ENCODE measurements around the gene KRTAP5-2.

The KRTAP5-2 gene

GRCh38 chr11:1557051-1557884, 40.8 kb downstream of the KRTAP5-2 start:
- Histone ChIP-seq H3K9ac (ENCODE audit: insufficient read length) (no peak overlapping the region), H3K27ac (no peak overlapping the region)
- TF ChIP-seq POLR2AphosphoS5 (IDR thresholded peaks at IDR 0.05; ENCODE audit: borderline replicate concordance, low read depth, low read length): no peak
- TF ChIP-seq EZH2 (IDR thresholded peaks at IDR 0.05): no peak
- TF ChIP-seq FOXP2 (optimal IDR thresholded peaks at IDR 0.05; ENCODE audit: control extremely low read depth, extremely low read length, insufficient read depth): no peak

DNA sequence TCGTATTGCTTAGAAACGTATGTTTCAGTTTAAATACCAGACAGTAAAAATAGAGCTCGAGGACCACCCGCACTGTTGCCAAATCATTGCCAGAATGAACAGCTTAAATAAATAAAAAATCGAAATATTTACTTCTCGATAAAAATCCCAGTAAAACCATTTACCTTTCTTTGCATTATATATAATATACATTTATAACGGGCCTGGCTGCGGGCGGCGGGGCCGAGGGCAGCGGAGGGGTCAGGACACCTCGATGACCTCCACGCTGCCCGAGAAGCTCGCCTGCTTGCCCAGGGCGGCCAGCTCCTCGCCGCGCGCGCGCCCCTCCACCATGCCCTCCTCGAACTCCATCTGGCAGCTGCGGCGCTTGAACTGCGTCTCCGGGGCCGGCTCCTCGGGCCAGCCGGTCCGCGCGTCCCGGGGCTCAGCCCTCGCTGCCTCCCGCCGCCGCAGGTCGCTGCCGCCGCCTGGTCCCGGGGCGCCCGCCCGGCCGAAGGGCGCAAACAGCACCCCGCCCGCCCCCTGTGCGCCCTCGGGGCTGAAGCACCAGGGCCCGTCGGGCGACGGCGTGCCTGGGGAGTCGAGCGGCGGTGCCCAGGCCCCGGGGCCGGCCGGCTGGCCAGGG, 41.7 kb downstream of the KRTAP5-2 start:
- no peak overlapping the region for H3K4me3 ChIP-seq
- H3K9me3 ChIP-seq (ENCODE audit: low read depth, low read length): no peaks in the 10 kb centered on the region
- no peak for TF ChIP-seq FOXP2 (optimal IDR thresholded peaks at IDR 0.05; ENCODE audit: control extremely low read depth, extremely low read length, insufficient read depth)
- TF ChIP-seq EZH2 (IDR thresholded peaks at IDR 0.05): no peak
- no peak for TF ChIP-seq POLR2AphosphoS5 (IDR thresholded peaks at IDR 0.05; ENCODE audit: borderline replicate concordance, low read depth, low read length)
- H3K9ac ChIP-seq (ENCODE audit: insufficient read length): no peak overlapping the region
- no peak overlapping the region for H3K27ac ChIP-seq
- H3K36me3 ChIP-seq (ENCODE audit: insufficient read depth, low read length): no peaks in the 10 kb centered on the region
- DNase-seq (ENCODE audit: low read depth, low spot score): no peak

More at GRCh38 chr11:1557051-1557884, 40.8 kb downstream of the KRTAP5-2 start:
- H3K9me3 ChIP-seq (ENCODE audit: low read depth, low read length): no peaks in the 10 kb centered on the region
- no peak for DNase-seq (ENCODE audit: low read depth, low spot score)
- H3K36me3 ChIP-seq (ENCODE audit: insufficient read depth, low read length): no peaks in the 10 kb centered on the region
- no peak overlapping the region for H3K4me3 ChIP-seq

DNA sequence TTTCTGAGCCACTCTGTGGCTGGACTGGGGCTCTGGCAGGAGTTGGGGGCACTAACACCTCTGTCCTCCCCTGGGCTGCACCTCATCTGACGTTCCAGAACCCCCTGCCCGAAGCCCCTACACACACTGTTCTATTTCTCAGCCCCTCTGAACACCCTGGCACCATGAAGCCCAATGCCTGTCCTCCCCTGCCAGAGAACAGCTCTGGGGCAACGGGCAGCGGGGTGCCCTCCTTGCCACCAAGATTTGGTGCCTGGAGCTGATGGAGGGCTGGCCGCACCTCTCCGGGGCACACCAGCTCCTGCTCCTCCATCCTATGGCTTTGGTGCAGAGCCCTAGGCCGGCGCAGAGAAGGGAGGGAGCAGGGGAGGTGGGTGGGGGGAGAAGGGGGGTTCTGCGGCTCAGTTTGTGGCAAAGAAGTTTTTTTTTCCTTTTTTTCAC, 42.4 kb downstream of the KRTAP5-2 start:
- TF ChIP-seq EZH2 (IDR thresholded peaks at IDR 0.05) (no peak), POLR2AphosphoS5 (IDR thresholded peaks at IDR 0.05; ENCODE audit: borderline replicate concordance, low read depth, low read length) (no peak), FOXP2 (optimal IDR thresholded peaks at IDR 0.05; ENCODE audit: control extremely low read depth, extremely low read length, insufficient read depth) (no peak)
- H3K9ac ChIP-seq (ENCODE audit: insufficient read length): no peak overlapping the region
- no peak overlapping the region for H3K27ac ChIP-seq
- H3K9me3 ChIP-seq (ENCODE audit: low read depth, low read length): no peaks in the 10 kb centered on the region
- DNase-seq (ENCODE audit: low read depth, low spot score): no peak
- H3K4me3 ChIP-seq: no peak overlapping the region
- H3K36me3 ChIP-seq (ENCODE audit: insufficient read depth, low read length): no peaks in the 10 kb centered on the region

DNA sequence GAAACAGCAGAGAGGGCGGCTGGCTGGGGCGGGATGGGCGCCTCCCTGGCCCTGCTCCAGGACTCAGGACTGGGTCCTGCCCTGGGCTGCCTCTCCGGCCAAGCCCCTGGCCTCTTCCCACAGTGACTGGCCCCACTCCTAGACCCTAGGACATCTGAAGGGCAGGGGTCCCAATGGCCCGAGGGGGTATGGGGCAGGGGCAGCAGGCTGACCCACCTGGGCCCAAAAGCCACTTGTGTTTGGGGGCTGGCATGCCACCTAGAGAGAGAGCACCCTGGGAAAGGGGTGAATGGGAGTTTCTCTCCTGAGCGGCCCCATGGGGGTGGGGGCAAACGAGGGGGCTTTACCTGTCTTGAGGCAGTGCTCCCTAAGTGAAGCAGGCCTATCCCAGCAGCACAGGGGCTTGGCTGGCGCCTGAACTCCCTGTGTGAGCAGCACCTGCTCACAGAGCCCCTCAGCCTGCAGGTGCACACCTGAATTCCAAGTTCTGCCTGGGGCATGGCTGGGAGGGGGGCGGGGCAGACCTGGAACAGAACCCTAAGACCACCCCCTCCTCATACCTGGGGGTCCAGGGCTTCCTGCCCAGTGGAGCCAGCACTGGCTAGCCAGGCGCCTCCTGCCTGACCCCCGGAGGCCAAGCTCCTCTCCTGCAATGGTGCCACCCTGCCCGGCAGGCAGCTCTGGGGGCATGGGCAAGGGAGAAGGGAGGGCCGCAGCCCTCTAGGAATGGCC, 42.9 kb downstream of the KRTAP5-2 start:
- Histone ChIP-seq H3K4me3 (no peak overlapping the region), H3K9me3 (ENCODE audit: low read depth, low read length) (no peaks in the 10 kb centered on the region), H3K27ac (no peak overlapping the region), H3K36me3 (ENCODE audit: insufficient read depth, low read length) (no peaks in the 10 kb centered on the region), H3K9ac (ENCODE audit: insufficient read length) (no peak overlapping the region)
- no peak for TF ChIP-seq FOXP2 (optimal IDR thresholded peaks at IDR 0.05; ENCODE audit: control extremely low read depth, extremely low read length, insufficient read depth)
- no peak for TF ChIP-seq EZH2 (IDR thresholded peaks at IDR 0.05)
- TF ChIP-seq POLR2AphosphoS5 (IDR thresholded peaks at IDR 0.05; ENCODE audit: borderline replicate concordance, low read depth, low read length): no peak
- no peak for DNase-seq (ENCODE audit: low read depth, low spot score)

GRCh38 chr11:1553808-1554594, 44.1 kb downstream of the KRTAP5-2 start:
- Histone ChIP-seq H3K4me3 (no peak overlapping the region), H3K36me3 (ENCODE audit: insufficient read depth, low read length) (no peaks in the 10 kb centered on the region), H3K9ac (ENCODE audit: insufficient read length) (no peak overlapping the region), H3K9me3 (ENCODE audit: low read depth, low read length) (no peaks in the 10 kb centered on the region), H3K27ac (no peak overlapping the region)
- DNase-seq (ENCODE audit: low read depth, low spot score): no peak
- TF ChIP-seq EZH2 (IDR thresholded peaks at IDR 0.05): no peak
- TF ChIP-seq POLR2AphosphoS5 (IDR thresholded peaks at IDR 0.05; ENCODE audit: borderline replicate concordance, low read depth, low read length): no peak
- no peak for TF ChIP-seq FOXP2 (optimal IDR thresholded peaks at IDR 0.05; ENCODE audit: control extremely low read depth, extremely low read length, insufficient read depth)

DNA sequence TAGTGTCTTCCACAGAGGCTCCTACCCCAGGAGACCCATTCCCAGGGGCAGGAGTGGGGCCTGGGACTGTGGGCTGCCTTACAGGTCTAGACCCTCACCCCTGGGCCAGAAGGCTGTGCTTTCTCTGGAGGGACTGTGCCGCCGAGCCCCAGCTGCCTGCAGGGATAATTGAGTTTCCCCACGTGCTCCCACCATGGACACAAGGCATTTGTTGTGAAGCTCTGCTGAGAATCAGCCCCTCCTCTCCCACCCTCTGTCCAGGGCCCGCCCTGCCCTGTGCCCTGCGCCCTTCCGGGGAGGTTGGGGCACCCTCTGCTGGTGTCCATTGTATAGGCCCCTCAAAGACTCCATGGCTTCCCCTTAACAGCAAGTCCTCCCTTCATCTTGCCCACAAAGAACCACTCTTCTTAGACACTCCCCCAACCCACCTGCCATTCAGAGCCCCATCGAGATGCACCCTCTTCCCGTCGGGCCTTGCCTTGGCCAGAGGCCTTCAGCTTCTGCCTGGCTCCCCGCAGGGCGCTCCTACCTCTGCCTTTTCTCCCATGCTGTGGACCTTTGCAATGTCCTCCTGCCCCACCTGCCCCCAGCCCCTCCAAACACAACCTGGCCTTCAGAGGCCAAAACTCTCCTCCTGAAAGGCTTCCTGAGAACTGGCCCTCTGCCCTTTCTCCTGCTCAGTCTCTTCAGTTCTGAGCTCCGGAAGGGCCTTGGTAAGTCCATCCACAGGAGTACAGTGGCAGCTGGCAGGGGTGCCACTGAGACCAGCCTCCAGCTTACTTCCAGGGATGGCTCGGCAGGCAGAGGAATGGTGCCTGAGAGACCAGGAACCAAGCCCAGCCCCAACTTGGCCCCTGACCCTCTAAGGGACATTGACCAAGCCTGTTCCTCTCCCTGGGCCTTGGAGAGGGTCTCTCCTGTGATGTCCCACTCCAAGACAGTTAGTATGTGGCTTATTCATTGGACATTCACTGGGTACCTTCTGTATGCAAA, 48.5 kb downstream of the KRTAP5-2 start:
- H3K36me3 ChIP-seq (ENCODE audit: insufficient read depth, low read length): no peaks in the 10 kb centered on the region
- no peak overlapping the region for H3K4me3 ChIP-seq
- no peaks in the 10 kb centered on the region for H3K9me3 ChIP-seq (ENCODE audit: low read depth, low read length)
- DNase-seq (ENCODE audit: low read depth, low spot score): no peak
- no peak for TF ChIP-seq EZH2 (IDR thresholded peaks at IDR 0.05)
- no peak for TF ChIP-seq FOXP2 (optimal IDR thresholded peaks at IDR 0.05; ENCODE audit: control extremely low read depth, extremely low read length, insufficient read depth)
- TF ChIP-seq POLR2AphosphoS5 (IDR thresholded peaks at IDR 0.05; ENCODE audit: borderline replicate concordance, low read depth, low read length): no peak
- H3K9ac ChIP-seq (ENCODE audit: insufficient read length): no peak overlapping the region
- no peak overlapping the region for H3K27ac ChIP-seq
